NCI-H1436 (cell line): Measurements from ENCODE around the gene EIPR1.

Source experiments
- DNase-seq: peaks from one replicate; lab custom pipeline; 2025; lab: John Stamatoyannopoulos, UW

Gene EIPR1

DNA sequence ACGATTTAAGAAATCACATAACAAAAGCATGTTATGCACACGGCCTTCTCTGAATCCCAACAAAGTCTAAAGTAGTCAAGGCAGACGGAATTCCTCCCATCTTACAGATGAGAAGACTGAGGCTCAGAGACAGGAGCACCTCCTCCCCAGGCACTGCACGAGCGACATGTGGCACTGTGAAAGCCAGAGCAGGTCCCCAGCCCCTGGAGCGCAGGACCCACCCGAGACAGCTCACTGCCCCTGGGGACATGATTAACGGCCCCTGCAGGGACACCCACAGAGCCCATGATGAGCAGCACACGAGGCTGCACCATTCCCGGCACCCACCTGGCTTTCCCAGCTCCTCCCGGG lies 53.6 kb downstream of the EIPR1 start:
- DNase-seq: no peak

DNA sequence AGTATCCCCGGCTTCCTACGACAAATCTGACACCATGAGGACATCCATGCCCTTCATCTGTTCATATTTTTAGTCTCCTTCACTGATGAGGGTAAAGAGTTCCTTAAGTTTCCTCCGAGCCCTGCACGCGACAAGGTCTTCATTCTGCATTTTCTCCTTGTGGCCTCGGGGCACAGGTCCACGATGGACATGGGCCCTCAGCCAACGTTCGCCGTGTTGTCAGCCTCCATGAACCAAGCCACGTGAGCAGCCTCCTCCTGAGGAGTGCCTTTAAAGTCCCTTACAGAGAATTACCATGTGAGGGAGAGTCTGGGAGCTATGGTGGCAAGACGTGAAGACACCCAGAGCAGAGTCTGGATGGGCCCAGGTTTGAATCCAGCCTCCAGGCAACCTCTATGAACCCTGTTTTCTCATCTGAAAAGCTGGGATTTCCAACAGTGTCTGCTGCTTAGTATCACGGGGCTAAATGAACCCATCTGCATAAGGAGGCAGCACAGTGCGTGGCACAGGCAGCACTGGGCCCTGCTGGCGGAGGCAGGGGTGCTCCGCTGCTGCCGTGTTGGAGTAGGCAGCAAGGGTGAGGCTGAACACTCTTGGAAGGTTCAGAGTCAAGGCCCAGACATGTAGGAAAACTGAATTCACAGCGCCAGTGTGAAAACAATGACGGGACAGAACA lies 54.1 kb downstream of the EIPR1 start:
- DNase-seq: no peak

DNA sequence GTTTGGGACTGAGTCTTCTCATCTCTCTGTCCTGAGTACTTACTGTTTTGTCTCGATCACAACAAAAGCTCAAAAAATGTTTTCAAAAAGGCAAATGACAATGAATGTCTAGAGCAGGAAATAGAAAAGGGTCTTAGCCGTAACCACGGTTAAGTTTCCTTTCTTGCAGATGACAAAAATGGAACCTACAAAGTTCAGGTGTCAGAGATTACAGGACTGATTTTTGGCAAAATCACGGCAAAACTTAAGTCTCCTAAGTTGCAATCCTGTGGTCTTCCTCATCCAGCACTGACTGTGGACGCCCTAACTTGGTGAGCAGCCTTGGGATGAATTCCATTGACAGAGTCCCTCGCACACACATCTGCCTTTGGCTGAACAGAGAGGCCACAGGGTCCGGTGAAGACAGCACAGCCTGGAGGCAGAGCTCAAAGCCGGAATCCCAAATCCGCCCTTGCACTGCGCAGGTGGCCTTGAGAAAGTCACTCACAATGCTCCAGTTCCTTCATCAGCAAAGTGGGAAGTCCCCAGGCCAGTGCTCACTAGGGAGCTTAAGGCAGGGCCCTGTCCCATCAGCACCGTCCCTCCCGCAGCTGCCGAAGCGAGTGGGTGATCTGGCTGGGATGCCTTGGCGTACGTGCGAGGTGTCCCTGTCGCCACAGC lies 55.2 kb downstream of the EIPR1 start:
- no peak for DNase-seq

DNA sequence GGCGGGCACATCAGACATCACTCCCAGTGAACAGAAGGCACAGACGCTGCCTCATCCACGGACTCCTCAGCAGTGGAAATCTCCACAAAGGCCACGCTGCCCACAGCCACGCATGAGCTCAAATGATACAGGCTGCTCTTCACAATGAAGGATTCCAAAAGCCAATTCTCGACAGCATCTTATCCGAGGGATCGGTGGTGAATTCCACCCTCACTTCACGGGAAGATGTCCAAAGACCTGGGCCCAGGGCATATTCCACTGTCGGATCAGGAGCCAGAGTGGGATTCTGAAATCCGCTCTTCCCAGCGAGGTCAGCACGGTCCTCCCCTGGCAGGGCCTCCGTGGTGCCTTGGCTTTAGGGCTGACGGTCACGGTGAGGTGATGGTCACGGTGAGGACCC lies 55.8 kb downstream of the EIPR1 start:
- DNase-seq: no peak

DNA sequence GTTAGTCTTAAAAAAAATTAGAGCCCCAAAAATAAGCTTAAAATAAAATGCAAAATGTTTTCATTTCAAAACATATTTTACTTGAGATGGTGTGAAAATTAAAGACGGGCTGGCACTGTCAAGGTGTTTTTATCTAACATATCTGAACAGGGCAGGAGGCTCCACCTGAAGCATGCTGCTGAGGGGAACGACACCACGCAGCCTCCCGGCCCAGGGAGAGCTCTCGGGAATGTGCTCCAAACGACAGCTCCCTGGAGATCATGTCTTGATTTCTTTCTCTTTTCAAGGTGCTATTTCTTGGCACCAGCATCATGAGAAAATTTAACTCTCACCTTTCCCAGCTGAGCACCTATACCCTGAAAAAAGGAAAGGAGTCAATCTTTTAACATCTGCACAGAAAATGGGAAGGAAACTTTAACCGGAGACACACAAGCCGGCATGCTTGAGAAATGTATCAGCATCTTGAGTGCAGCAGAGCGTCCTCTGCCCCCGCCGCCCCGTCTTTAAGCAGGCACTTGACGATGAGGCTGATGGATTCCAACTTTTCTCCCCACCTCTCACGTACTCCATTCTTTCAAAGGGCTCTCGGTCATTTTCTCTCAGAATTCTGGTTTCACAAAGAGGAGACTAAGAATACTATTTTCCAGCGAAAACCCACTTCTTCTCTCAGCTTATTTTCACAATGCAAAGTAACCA lies 56.6 kb downstream of the EIPR1 start:
- no peak for DNase-seq

DNA sequence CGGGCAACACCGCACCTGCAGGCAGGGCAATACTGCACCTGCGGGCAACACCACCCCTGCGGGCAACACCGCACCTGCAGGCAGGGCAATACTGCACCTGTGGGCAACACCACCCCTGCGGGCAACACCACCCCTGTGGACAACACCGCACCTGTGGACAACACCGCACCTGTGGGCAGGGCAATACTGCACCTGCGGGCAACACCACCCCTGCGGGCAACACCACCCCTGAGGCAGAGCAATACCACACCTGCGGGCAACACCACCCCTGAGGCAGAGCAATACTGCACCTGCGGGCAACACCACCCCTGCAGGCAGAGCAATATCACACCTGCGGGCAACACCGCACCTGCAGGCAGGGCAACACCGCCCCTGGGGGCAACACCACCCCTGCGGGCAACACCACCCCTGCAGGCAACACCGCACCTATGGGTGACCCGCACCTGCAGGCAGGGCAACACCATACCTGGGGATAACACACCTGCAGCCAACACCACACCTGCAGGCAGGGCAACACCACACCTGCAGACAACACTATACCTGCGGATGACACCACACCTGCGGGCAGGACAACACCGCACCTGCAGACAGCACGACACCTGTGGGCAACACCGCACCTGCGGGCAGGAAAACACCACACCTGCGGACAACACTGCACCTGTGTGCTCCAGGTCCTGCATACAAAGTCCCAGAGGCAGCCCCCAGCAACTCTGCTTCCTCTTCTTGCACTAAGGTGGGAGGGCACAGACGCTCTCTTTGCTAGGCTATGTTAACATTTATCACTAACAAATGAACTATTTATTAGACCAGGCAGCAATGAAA lies 57.7 kb downstream of the EIPR1 start:
- DNase-seq: no peak

DNA sequence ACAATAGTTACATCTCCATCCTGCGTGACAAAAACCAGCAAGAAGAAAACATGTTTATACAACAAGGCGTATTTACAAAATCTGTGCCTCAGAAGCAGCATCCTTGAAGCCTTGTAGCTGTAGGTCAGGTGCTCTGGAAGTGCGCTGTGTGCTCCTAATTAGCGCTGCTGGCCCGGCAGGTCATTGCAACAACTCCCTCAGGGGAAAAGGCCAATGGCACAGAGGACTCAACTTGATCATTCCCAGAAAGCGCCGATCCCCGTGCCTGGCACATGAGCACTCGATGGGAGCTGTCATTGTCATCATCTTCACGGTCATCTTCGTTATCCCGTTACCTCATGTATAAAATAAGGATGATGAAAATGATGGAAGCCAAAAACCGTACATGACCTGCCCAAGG lies 58.5 kb downstream of the EIPR1 start:
- no peak for DNase-seq

DNA sequence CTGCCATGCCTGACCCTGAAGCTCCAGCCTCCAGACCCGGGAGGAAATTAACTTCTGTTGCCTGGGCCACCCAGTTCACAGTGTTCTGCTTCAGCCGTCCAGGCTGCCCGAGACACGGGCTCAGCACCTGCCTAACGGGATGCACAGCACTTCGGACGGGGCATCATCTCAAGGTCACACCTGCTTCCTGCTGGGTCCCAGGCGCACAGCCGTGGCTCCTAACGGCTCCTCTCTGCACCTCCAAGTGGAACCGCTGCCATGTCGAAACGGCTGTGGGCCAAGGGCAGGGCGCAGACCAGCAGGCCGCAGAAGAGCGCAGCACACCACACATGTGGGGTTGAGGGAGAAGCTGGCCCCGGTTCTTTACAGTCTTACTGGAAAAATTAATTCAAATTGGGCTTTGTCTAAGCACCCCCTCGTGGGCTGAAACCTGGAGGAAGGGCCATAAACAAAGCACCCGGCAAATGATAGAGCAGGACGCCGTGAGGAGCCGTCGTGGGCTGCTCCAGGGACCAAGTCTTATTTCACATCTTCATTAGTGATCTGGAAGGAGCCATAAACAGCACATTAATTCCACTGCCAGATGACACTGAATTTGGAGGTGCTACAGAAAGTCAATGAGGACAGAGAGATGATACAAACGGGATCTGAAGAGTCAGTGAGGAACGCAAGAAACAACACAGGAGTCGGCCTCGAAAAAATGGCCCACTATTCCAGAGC lies 59.6 kb downstream of the EIPR1 start:
- no peak for DNase-seq

DNA sequence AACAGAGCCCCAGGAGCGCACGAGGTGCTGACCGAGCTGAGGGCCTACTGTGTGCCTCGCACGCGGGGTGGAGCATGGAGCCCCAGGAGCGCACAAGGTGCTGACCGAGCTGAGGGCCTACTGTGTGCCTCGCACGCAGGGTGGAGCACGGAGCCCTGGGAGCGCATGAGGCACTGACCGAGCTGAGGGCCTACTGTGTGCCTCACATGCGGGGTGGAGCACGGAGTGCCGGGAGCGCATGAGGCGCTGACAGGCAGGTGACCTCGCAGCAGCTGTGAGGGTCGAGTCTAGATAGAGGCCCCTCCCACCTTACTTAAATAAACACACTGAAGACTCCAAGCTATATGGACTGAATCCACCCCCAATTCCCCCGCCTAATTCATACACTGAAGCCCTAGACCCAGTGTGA lies 60.3 kb downstream of the EIPR1 start:
- no peak for DNase-seq

DNA sequence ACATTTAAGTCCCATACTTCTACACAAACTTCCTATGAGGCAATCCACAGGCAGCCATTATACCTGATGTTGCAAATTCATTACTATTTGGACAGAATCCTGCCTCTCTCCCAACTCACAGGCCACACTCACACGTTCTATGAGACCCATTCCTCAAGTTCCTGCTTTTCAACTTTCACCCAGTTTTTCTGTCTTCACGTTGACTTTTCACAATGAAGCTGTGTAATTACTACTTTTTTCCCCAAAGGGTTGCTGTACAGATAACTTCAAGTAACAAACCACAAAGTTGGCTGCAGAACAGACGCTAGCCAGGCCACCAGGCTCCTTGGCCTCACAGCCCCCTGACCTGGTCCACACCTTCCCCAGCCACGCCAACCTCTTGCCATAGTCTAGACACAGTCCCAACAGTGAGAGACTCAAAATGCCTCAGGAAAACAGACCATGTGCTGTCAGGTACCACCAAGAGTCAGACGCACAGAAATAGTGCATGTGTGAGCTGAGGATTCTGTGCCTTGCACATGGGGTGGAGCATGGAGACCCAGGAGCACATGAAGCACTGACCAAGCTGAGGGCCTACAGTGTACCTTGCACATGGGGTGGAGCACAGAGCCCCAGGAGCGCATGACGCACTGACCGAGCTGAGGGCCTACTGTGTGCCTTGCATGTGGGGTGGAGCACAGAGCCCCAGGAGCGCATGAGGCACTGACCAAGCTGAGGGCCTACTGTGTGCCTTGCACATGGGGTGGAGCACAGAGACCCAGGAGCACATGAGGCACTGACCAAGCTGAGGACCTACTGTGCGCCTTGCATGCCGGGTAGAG lies 61.0 kb downstream of the EIPR1 start:
- no peak for DNase-seq

DNA sequence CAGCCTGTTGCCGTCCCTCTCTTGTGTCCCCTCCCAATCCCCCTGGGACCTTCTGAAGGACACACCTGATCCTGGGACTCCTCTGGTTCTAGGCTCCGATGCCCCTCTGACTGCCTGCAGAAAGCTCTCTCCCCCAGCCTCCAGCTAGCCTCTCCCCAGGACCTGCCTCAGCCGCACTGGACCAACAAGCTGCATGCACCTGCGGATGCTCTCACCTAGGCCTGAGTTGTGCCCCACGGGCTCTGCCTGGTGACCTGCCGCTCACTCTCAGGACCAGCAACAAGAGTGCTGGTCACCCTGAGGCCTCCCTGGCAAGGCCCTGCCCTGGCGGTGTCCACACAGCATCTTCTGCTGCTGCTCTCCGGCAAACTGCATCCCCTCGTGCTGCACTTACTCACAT lies 63.0 kb downstream of the EIPR1 start:
- no peak for DNase-seq

DNA sequence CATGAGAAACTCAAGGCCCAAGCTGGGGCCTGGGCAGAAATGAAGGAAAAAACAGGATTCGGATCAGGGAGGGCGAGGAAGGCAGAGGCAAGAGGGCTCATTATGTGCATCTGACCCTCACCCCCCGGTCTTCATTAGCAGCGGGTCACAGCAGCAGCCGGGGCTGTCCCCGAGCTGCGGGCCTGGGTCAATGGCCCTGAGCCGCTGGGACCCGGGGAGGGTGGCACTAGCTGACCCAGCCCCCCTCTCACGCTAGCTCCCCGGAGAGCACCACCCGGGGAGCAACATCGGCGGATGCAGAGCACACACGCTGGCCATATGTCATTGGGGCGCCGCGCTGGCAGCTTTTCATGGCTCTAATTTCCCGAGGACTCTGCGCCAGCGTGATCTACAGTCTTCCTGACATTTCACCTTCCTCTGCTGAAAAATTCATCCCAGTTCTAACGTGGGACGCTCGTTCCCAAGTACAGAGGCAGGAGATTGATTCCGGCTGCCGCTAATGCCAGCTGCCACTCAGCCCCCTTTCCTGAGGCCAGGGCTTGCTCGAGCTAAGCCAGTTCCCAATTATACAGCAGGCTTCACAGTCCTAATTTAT lies 63.7 kb downstream of the EIPR1 start:
- no peak for DNase-seq

DNA sequence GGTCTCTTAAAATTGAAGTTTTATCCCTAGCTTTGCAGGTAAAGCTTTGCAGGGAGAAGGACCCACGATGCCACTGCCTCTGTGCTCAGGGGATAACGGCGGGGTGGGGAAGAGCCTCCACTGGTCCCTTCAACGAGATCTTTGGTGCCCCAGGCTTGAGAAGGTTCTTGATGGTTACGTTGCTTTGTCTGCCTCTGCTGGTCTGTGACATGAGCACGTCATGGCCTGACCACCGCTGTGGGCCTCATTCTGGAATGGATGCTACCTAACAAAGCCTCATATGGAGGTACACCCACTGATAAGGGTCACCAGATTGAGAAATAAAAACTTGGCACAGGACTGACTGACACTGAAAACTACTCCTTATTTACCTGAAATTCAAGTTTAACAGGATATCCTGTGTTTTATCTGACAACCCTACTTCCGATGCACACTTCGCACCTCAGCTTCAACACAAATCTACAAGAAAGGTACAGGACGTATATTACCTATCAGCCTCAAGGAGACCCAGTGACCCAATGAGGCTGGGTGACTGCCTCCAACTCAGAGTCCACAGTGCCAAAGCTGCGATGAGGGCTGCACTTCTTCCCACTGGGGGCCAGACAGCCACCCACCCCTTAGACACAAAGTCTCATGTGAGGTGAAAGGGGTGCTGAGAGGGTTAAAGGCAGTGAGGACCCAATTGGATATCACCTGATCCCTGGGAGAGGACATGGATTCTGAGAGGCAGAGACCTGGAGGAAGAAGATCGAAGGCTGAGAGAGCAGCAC lies 64.9 kb downstream of the EIPR1 start:
- DNase-seq: no peak

DNA sequence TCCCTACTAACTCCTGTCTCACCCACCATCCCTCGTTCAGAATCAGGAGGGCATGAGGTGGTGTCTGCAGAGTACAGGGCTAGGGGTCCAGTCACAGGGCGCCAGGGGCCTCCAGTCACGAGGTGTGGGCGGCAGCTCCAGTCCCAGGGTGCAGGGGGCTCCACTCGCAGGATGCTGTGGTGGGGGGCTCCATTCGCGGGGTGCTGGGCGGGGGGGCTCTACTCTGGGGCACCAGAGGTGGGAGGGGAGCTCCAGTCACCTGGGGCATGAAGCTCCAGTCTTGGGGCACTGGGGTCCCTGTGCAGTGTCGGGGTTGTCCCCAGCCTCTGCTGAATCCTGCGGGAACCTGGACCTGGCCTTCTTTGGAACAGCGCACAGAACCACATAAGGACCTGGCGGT lies 66.0 kb downstream of the EIPR1 start:
- DNase-seq: no peak

DNA sequence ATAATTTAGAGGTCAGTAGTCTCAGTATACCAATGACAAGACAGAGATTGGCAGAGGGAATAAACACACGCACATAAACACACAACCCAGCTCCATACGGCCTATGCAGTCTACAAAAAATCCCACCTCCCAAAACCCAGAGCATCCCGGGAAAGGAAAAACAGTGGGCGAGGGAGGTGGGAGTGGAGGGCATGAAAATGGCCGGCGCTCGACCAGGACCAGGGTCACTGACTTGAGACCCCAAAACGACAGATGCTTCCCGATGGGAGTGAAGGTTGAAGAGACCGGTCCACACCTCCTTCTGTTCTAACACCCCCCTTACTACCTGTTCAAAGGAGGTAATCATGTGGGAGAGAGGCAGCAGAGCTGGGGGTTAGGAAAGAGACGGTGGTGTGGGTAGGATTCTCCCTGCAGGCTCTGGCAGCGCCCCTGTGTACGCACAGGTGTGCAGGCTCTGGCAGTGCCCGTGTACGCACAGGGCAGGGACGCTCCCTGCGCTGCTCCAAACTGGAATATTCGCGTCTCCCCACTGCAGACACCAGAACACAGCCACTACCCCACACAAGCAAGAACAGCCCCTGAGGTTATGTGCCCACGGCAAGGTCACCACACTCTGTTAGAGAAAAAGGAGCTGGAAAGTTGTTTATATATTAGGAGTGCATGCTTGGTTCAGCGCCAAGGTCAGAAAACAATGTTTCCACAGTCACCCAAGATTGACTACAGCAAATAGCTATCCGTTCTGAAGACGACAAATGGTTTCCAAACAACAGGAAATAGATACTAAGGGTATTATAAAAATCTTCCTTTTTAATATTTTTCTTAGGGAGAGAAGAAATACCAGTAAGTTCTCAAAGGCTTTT lies 67.9 kb downstream of the EIPR1 start:
- no peak for DNase-seq

DNA sequence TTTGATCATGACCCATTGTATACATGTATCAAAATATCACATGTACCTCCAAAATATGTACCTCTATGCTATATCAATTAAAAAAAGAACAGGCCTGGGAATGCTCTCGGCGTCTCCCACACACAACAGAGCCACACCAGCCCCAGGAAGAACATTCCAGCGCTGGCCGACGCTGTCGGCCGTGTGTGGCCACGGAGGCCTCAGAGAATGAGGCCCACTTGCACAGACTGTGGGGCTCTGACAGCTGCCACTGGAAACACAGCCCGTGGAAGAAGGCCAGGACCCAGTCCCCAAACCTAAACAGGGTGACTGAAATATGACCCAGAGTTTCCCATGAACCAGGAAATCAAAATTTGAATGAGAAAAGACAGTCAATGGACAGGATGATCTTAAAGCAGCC lies 69.7 kb downstream of the EIPR1 start:
- DNase-seq: no peak

DNA sequence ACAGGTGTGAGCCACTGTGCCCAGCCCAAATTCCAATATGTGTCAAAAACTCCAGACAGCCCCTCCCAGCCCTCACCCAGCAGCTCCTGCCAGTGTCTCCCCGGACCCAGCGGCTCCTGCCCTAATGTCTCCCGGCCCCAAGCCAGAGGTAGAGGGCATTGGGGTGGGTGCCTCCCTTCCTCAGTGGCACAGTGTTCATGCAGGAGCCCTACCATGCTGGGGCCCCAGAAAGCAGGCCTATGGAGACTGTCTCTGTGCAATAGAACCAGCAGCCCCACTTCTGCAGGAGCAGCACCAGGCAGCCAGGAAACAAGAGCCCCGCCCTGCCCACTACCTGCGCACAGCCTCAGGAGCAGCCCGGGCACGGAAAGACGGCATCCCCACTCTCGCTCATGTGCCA lies 70.4 kb downstream of the EIPR1 start:
- DNase-seq: no peak

DNA sequence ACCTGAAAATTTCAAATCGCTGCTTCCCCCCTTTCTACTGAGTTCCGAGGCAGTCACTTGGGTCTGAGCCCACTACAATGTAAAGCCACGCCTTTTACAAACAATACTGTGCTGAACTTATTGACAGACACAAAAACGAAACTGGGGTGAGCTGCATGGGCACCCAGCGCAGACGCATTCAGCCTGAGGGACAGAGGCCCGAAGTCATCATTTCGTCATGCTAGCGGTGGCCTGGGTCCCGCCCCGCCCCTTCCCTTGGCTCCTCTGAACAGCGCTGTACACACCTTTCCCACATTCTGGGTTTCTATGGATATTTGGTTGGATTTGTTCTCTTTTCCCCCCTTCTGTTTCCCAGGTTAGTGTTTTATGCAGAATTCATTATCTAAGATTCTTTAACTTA lies 71.7 kb downstream of the EIPR1 start:
- no peak for DNase-seq

DNA sequence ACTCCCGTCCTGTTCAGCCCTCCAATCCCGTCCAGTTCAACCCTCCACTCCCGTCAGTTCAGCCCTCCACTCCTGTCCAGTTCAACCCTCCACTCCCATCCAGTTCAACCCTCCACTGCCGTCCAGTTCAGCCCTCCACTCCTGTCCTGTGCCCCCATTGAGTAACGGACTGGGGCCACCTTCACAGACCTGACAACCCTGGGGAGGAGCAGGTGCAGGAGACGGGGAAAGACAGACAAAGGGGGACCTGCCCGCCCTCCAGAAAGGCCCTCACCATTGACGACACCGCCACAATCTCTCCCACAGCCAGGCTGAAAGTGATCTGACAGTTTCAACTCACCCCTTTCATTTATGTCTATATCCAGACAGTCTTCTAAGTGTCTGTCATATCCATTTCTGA lies 72.2 kb downstream of the EIPR1 start:
- DNase-seq: no peak
